Parathyroid adenoma (tissue), 2 donors: ENCODE results near the gene PDE6G.

ENCODE experiments used
- H2AFZ ChIP-seq: fragments of 300-600 bp; sonication (generic); one replicate; pipeline ENCODE4 v1.7.0; 2017; ENCODE audit warnings: antibody characterized with exemption, mild to moderate bottlenecking
- H3K27ac ChIP-seq: fragments of 300-600 bp; sonication (generic); one replicate; pipeline ENCODE4 v1.7.0; 2017
- H3K27me3 ChIP-seq: fragments of 300-600 bp; sonication (generic); one replicate; pipeline ENCODE4 v1.7.0; 2017; ENCODE audit warnings: low read length; ENCODE audit not compliant: control insufficient read depth, insufficient read depth
- H3K36me3 ChIP-seq: fragments of 300-600 bp; sonication (generic); one replicate; pipeline ENCODE4 v1.7.0; 2017; ENCODE audit warnings: low read length; ENCODE audit not compliant: control insufficient read depth, insufficient read depth
- H3K4me1 ChIP-seq: fragments of 300-600 bp; sonication (generic); one replicate; pipeline ENCODE4 v1.7.0; 2017; ENCODE audit warnings: control low read depth
- H3K4me2 ChIP-seq: fragments of 300-600 bp; sonication (generic); one replicate; pipeline ENCODE4 v1.7.0; 2017; ENCODE audit warnings: low read length
- H3K4me3 ChIP-seq: fragments of 300-600 bp; sonication (generic); one replicate; pipeline ENCODE4 v1.7.0; 2017; ENCODE audit warnings: low read depth, low read length
- H3K79me2 ChIP-seq: fragments of 300-600 bp; sonication (generic); one replicate; pipeline ENCODE4 v1.7.0; 2017; ENCODE audit warnings: control low read depth
- H3K9ac ChIP-seq: fragments of 300-600 bp; sonication (generic); one replicate; pipeline ENCODE4 v1.7.0; 2017; ENCODE audit warnings: mild to moderate bottlenecking
- H3K9me3 ChIP-seq: fragments of 300-600 bp; sonication (generic); one replicate; pipeline ENCODE4 v1.7.0; 2017; ENCODE audit warnings: low read length; ENCODE audit not compliant: control insufficient read depth
- CTCF ChIP-seq: fragments of 300-600 bp; sonication (generic); IDR thresholded peaks from one replicate; pipeline ENCODE4 v1.7.0; 2017; ENCODE audit warnings: antibody characterized with exemption, mild to moderate bottlenecking
- donor health status: primary hyperparathyroidism.

The PDE6G gene

GRCh38 chr17:81695801-81696200 is 39.5 kb upstream of the PDE6G start:
- Histone ChIP-seq H3K79me2 (peaks cover 26% of the 10 kb centered on the region), H2AFZ (no peak overlapping the region), H3K9ac (no peak overlapping the region), H3K36me3 (no peaks in the 10 kb centered on the region), H3K27me3 (no peaks in the 10 kb centered on the region), H3K4me1 (no peaks in the 10 kb centered on the region), H3K4me2 (no peak overlapping the region), H3K9me3 (no peaks in the 10 kb centered on the region), H3K27ac (no peak overlapping the region), H3K4me3 (no peak overlapping the region)
- TF ChIP-seq CTCF, result no peak

GRCh38 chr17:81695211-81695610 is 38.9 kb upstream of the PDE6G start:
- Histone ChIP-seq H3K4me2 (no peak overlapping the region), H3K27me3 (no peaks in the 10 kb centered on the region), H2AFZ (no peak overlapping the region), H3K36me3 (no peaks in the 10 kb centered on the region), H3K79me2 (peaks cover 23% of the 10 kb centered on the region), H3K9ac (no peak overlapping the region), H3K27ac (no peak overlapping the region), H3K4me3 (no peak overlapping the region), H3K4me1 (no peaks in the 10 kb centered on the region), H3K9me3 (no peaks in the 10 kb centered on the region)
- TF ChIP-seq CTCF, result no peak

GRCh38 chr17:81694810-81695209 is 38.5 kb upstream of the PDE6G start:
- Histone ChIP-seq H3K9ac (no peak overlapping the region), H2AFZ (no peak overlapping the region), H3K4me1 (no peaks in the 10 kb centered on the region), H3K4me2 (no peak overlapping the region), H3K4me3 (no peak overlapping the region), H3K27ac (no peak overlapping the region), H3K9me3 (no peaks in the 10 kb centered on the region), H3K79me2 (peaks cover 23% of the 10 kb centered on the region), H3K27me3 (no peaks in the 10 kb centered on the region), H3K36me3 (no peaks in the 10 kb centered on the region)
- no peak for TF ChIP-seq CTCF

GRCh38 chr17:81693509-81694210 is 37.3 kb upstream of the PDE6G start:
- no peak overlapping the region for H3K9ac ChIP-seq
- peaks cover 29% of the 10 kb centered on the region for H3K79me2 ChIP-seq
- H2AFZ ChIP-seq, result no peak overlapping the region
- no peaks in the 10 kb centered on the region for H3K4me1 ChIP-seq
- no peak for TF ChIP-seq CTCF
- no peaks in the 10 kb centered on the region for H3K9me3 ChIP-seq
- H3K36me3 ChIP-seq, result no peaks in the 10 kb centered on the region
- H3K4me2 ChIP-seq, result no peak overlapping the region
- no peak overlapping the region for H3K4me3 ChIP-seq
- no peaks in the 10 kb centered on the region for H3K27me3 ChIP-seq
- H3K27ac ChIP-seq, result no peak overlapping the region

GRCh38 chr17:81691608-81692007 is 35.3 kb upstream of the PDE6G start:
- H3K36me3 ChIP-seq, result no peaks in the 10 kb centered on the region

More at GRCh38 chr17:81691608-81692007, 35.3 kb upstream of the PDE6G start:
- Histone ChIP-seq H2AFZ (no peak overlapping the region), H3K27ac (no peak overlapping the region), H3K4me3 (no peak overlapping the region), H3K9ac (no peak overlapping the region), H3K79me2 (peaks cover 43% of the 10 kb centered on the region), H3K4me1 (no peaks in the 10 kb centered on the region), H3K4me2 (no peak overlapping the region), H3K9me3 (no peaks in the 10 kb centered on the region), H3K27me3 (no peaks in the 10 kb centered on the region)
- TF ChIP-seq CTCF, result no peak
